ENCODE measurements around the gene PGR.

DNA sequence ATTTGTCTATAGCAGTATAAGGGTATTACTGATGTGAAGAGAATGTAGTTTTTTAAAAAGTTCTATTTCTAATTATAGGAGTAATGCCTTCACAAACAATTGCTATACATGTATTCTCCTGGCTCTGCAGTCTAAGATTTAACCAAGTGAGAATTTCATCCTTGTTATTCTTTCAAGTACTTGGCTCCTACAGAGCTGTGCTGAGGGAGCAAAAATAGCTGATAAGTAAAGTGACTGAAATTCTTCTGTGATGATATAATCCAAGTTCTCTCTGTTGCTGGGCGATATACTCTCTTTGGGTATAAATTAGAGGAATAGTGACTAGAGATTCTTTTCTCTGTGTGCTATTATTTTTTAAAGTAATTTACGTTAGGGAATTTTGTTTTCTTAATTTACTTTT, 68.0 kb downstream of the PGR start:
- TF ChIP-seq, protein P1, sequence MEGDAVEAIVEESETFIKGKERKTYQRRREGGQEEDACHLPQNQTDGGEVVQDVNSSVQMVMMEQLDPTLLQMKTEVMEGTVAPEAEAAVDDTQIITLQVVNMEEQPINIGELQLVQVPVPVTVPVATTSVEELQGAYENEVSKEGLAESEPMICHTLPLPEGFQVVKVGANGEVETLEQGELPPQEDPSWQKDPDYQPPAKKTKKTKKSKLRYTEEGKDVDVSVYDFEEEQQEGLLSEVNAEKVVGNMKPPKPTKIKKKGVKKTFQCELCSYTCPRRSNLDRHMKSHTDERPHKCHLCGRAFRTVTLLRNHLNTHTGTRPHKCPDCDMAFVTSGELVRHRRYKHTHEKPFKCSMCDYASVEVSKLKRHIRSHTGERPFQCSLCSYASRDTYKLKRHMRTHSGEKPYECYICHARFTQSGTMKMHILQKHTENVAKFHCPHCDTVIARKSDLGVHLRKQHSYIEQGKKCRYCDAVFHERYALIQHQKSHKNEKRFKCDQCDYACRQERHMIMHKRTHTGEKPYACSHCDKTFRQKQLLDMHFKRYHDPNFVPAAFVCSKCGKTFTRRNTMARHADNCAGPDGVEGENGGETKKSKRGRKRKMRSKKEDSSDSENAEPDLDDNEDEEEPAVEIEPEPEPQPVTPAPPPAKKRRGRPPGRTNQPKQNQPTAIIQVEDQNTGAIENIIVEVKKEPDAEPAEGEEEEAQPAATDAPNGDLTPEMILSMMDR (IDR thresholded peaks at IDR 0.05 in 8 of 11, conservative IDR thresholded peaks at IDR 0.05 in 3 of 11): no peak
- TF ChIP-seq POLR2A (IDR thresholded peaks at IDR 0.05) (no peak), POLR2AphosphoS5 (IDR thresholded peaks at IDR 0.05) (no peak)

Measured in spleen (tissue), 7 donors.